WTC11 (cell line): Measurements from ENCODE around the gene MYO16. TPM values are rescaled to one million over a fixed set of nuclear protein-coding genes. Genes with fewer than 3 reads are reported as not detected.

Source experiments
- ATAC-seq: fragments of 200-7000 bp; cut with Tn5 transposase; 2 replicates; pipeline ENCODE4 v1.10.0; 2021; ENCODE audit warnings: mild to moderate bottlenecking, moderate library complexity
- CTCF ChIA-PET: fragments of 300-600 bp; sonication (Branson Sonifier 250); formaldehyde crosslinking; loops from one replicate; lab custom pipeline; 2021; ENCODE audit warnings: antibody characterized with exemption; lab: Charles Lee
- POLR2A ChIA-PET: fragments of 350-600 bp; sonication (Branson Sonifier 250); formaldehyde crosslinking; loops from one replicate; lab custom pipeline; 2021; ENCODE audit warnings: antibody characterized with exemption; lab: Charles Lee
- DNase-seq: peaks from one replicate; pipeline ENCODE4 v3.0.0; 2021; ENCODE audit warnings: low spot score
- H3K27ac Mint-ChIP-seq: 2 replicates; pipeline ENCODE4 v1.8.0; 2021; ENCODE audit warnings: mixed read lengths
- H3K27me3 Mint-ChIP-seq: 2 replicates; pipeline ENCODE4 v1.8.0; 2021; ENCODE audit warnings: low read depth, mild to moderate bottlenecking, moderate library complexity, mixed read lengths
- H3K36me3 Mint-ChIP-seq: 2 replicates; pipeline ENCODE4 v1.8.0; 2021; ENCODE audit warnings: mixed read lengths
- H3K4me1 Mint-ChIP-seq: 2 replicates; pipeline ENCODE4 v1.8.0; 2022; ENCODE audit warnings: mixed read lengths
- H3K4me3 Mint-ChIP-seq: 2 replicates; pipeline ENCODE4 v1.8.0; 2021; ENCODE audit warnings: mild to moderate bottlenecking, moderate library complexity, mixed read lengths
- H3K9me3 Mint-ChIP-seq: 2 replicates; pipeline ENCODE4 v1.8.0; 2021; ENCODE audit warnings: mixed read lengths
- AR ChIP-seq: fragments of 250-450 bp; sonication (Bioruptor Pico); IDR thresholded peaks from 2 replicates; pipeline ENCODE4 v1.9.0; 2021; ENCODE audit warnings: mild to moderate bottlenecking
- CBFB ChIP-seq: sonication (generic); formaldehyde crosslinking; IDR thresholded peaks from 2 replicates; pipeline ENCODE4 v1.8.1; 2022; ENCODE audit warnings: mild to moderate bottlenecking, low read depth, missing genetic modification reagents
- EMX1 ChIP-seq: fragments of 250-450 bp; sonication (Bioruptor Pico); IDR thresholded peaks from 2 replicates; pipeline ENCODE4 v1.8.0; 2021; ENCODE audit warnings: mild to moderate bottlenecking
- GTF2I ChIP-seq: fragments of 250-450 bp; sonication (Bioruptor Pico); conservative IDR thresholded peaks from 2 replicates; pipeline ENCODE4 v1.4.0; 2021; ENCODE audit warnings: mild to moderate bottlenecking
- KAT7 ChIP-seq: sonication (generic); formaldehyde crosslinking; IDR thresholded peaks from 2 replicates; pipeline ENCODE4 v1.8.1; 2023; ENCODE audit warnings: missing genetic modification reagents, mild to moderate bottlenecking, borderline replicate concordance
- MXD4 ChIP-seq: fragments of 250-450 bp; sonication (Bioruptor Pico); IDR thresholded peaks from 2 replicates; pipeline ENCODE4 v1.8.0; 2021; ENCODE audit warnings: mild to moderate bottlenecking, moderate library complexity, borderline replicate concordance
- NFE2L1 ChIP-seq: sonication (generic); formaldehyde crosslinking; IDR thresholded peaks from 2 replicates; pipeline ENCODE4 v1.8.1; 2023; ENCODE audit warnings: missing genetic modification reagents
- NR3C1 ChIP-seq: sonication (generic); formaldehyde crosslinking; conservative IDR thresholded peaks from 2 replicates; pipeline ENCODE4 v1.8.1; 2023; ENCODE audit warnings: low read depth, mild to moderate bottlenecking, missing genetic modification reagents
- SMAD4 ChIP-seq: sonication (generic); formaldehyde crosslinking; IDR thresholded peaks from 2 replicates; pipeline ENCODE4 v1.8.0; 2022; ENCODE audit warnings: mild to moderate bottlenecking, missing genetic modification reagents
- ZNF121 ChIP-seq: sonication (generic); formaldehyde crosslinking; IDR thresholded peaks from 2 replicates; pipeline ENCODE4 v1.8.0; 2023; ENCODE audit warnings: missing genetic modification reagents
- ZNF423 ChIP-seq: fragments of 250-450 bp; sonication (Bioruptor Pico); IDR thresholded peaks from 2 replicates; pipeline ENCODE4 v2.1.2; 2022; ENCODE audit warnings: mild to moderate bottlenecking, moderate library complexity
- total RNA-seq: library from RNA; stranded (reverse); gene quantifications from 3 replicates; pipeline ENCODE4 v1.2.3, GENCODE V29; 2021
- TF ChIP-seq, protein P1 (sequence below): sonication (generic); formaldehyde crosslinking; IDR thresholded peaks from 2 replicates; pipeline ENCODE4 v1.8.0; 2022; ENCODE audit warnings: missing genetic modification reagents
- TF ChIP-seq, protein P2 (sequence below): sonication (generic); formaldehyde crosslinking; IDR thresholded peaks from 2 replicates; pipeline ENCODE4 v1.8.0; 2023; ENCODE audit warnings: missing genetic modification reagents, mild to moderate bottlenecking, borderline replicate concordance
- TF ChIP-seq, protein P3 (sequence below): sonication (generic); formaldehyde crosslinking; IDR thresholded peaks from 2 replicates; pipeline ENCODE4 v1.8.1; 2023; ENCODE audit warnings: mild to moderate bottlenecking, missing genetic modification reagents
- TF ChIP-seq, protein P4 (sequence below): sonication (generic); formaldehyde crosslinking; IDR thresholded peaks from 2 replicates; pipeline ENCODE4 v1.8.1; 2022; ENCODE audit warnings: mild to moderate bottlenecking, missing genetic modification reagents, moderate library complexity, borderline replicate concordance
- TF ChIP-seq, protein P5 (sequence below): sonication (generic); formaldehyde crosslinking; conservative IDR thresholded peaks from 2 replicates; pipeline ENCODE4 v1.8.1; 2023; ENCODE audit warnings: mild to moderate bottlenecking, low read depth, missing genetic modification reagents, moderate library complexity
- TF ChIP-seq, protein P6 (sequence below): fragments of 250-450 bp; sonication (Bioruptor Pico); IDR thresholded peaks from 2 replicates; pipeline ENCODE4 v2.1.2; 2022; ENCODE audit warnings: mild to moderate bottlenecking, moderate library complexity

The MYO16 gene
- total RNA-seq, 1 experiment from 2014 or later = 0.09 TPM

GRCh38 chr13:108615241-108615640 is 14.2 kb upstream of the MYO16 start:
- DNase-seq (no peak), ATAC-seq (no peak)
- H3K9me3 Mint-ChIP-seq = peaks cover 13% of the 10 kb centered on the region
- no peaks in the 10 kb centered on the region for H3K27me3 Mint-ChIP-seq
- peaks cover 27% of the 10 kb centered on the region for H3K4me1 Mint-ChIP-seq
- no peak overlapping the region for H3K27ac Mint-ChIP-seq
- ChIA-PET CTCF (no interaction called here), POLR2A (no interaction called here)
- H3K4me3 Mint-ChIP-seq = no peak overlapping the region
- no peaks in the 10 kb centered on the region for H3K36me3 Mint-ChIP-seq
- TF ChIP-seq, protein P1, sequence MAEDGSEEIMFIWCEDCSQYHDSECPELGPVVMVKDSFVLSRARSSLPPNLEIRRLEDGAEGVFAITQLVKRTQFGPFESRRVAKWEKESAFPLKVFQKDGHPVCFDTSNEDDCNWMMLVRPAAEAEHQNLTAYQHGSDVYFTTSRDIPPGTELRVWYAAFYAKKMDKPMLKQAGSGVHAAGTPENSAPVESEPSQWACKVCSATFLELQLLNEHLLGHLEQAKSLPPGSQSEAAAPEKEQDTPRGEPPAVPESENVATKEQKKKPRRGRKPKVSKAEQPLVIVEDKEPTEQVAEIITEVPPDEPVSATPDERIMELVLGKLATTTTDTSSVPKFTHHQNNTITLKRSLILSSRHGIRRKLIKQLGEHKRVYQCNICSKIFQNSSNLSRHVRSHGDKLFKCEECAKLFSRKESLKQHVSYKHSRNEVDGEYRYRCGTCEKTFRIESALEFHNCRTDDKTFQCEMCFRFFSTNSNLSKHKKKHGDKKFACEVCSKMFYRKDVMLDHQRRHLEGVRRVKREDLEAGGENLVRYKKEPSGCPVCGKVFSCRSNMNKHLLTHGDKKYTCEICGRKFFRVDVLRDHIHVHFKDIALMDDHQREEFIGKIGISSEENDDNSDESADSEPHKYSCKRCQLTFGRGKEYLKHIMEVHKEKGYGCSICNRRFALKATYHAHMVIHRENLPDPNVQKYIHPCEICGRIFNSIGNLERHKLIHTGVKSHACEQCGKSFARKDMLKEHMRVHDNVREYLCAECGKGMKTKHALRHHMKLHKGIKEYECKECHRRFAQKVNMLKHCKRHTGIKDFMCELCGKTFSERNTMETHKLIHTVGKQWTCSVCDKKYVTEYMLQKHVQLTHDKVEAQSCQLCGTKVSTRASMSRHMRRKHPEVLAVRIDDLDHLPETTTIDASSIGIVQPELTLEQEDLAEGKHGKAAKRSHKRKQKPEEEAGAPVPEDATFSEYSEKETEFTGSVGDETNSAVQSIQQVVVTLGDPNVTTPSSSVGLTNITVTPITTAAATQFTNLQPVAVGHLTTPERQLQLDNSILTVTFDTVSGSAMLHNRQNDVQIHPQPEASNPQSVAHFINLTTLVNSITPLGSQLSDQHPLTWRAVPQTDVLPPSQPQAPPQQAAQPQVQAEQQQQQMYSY (CRISPR knock-in tag) = no peak

- ATAC-seq (peak; percentile 84), DNase-seq (no peak)
- no peak overlapping the region; the same call in 1 of the 2 replicates for H3K27ac Mint-ChIP-seq
- no peaks in the 10 kb centered on the region for H3K27me3 Mint-ChIP-seq
- H3K4me1 Mint-ChIP-seq = peaks cover 27% of the 10 kb centered on the region
- H3K4me3 Mint-ChIP-seq = no peak overlapping the region
- H3K36me3 Mint-ChIP-seq = no peaks in the 10 kb centered on the region
- ChIA-PET POLR2A (interaction anchor here (0.5 kb wide), 1 partner anchor 618 kb away, joined by 4 read pairs; no protein-coding TSS in a partner anchor), CTCF (interaction anchor here (0.7 kb wide), 1 partner anchor 9 kb away, joined by 3 read pairs; no protein-coding TSS in a partner anchor)
- H3K9me3 Mint-ChIP-seq = peaks cover 16% of the 10 kb centered on the region
- TF ChIP-seq, protein P2, sequence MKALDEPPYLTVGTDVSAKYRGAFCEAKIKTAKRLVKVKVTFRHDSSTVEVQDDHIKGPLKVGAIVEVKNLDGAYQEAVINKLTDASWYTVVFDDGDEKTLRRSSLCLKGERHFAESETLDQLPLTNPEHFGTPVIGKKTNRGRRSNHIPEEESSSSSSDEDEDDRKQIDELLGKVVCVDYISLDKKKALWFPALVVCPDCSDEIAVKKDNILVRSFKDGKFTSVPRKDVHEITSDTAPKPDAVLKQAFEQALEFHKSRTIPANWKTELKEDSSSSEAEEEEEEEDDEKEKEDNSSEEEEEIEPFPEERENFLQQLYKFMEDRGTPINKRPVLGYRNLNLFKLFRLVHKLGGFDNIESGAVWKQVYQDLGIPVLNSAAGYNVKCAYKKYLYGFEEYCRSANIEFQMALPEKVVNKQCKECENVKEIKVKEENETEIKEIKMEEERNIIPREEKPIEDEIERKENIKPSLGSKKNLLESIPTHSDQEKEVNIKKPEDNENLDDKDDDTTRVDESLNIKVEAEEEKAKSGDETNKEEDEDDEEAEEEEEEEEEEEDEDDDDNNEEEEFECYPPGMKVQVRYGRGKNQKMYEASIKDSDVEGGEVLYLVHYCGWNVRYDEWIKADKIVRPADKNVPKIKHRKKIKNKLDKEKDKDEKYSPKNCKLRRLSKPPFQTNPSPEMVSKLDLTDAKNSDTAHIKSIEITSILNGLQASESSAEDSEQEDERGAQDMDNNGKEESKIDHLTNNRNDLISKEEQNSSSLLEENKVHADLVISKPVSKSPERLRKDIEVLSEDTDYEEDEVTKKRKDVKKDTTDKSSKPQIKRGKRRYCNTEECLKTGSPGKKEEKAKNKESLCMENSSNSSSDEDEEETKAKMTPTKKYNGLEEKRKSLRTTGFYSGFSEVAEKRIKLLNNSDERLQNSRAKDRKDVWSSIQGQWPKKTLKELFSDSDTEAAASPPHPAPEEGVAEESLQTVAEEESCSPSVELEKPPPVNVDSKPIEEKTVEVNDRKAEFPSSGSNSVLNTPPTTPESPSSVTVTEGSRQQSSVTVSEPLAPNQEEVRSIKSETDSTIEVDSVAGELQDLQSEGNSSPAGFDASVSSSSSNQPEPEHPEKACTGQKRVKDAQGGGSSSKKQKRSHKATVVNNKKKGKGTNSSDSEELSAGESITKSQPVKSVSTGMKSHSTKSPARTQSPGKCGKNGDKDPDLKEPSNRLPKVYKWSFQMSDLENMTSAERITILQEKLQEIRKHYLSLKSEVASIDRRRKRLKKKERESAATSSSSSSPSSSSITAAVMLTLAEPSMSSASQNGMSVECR (CRISPR knock-in tag) = no peak
- no peak for TF ChIP-seq NFE2L1
- 0 out of 2 replicates have a peak, but pooled peaks have one; percentile 1 for TF ChIP-seq MXD4 (CRISPR knock-in tag)
- TF ChIP-seq KAT7 (CRISPR knock-in tag) = no peak
- TF ChIP-seq, protein P3, sequence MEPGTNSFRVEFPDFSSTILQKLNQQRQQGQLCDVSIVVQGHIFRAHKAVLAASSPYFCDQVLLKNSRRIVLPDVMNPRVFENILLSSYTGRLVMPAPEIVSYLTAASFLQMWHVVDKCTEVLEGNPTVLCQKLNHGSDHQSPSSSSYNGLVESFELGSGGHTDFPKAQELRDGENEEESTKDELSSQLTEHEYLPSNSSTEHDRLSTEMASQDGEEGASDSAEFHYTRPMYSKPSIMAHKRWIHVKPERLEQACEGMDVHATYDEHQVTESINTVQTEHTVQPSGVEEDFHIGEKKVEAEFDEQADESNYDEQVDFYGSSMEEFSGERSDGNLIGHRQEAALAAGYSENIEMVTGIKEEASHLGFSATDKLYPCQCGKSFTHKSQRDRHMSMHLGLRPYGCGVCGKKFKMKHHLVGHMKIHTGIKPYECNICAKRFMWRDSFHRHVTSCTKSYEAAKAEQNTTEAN (CRISPR knock-in tag) = no peak
- no peak for TF ChIP-seq EMX1 (CRISPR knock-in tag)
- TF ChIP-seq, protein P4, sequence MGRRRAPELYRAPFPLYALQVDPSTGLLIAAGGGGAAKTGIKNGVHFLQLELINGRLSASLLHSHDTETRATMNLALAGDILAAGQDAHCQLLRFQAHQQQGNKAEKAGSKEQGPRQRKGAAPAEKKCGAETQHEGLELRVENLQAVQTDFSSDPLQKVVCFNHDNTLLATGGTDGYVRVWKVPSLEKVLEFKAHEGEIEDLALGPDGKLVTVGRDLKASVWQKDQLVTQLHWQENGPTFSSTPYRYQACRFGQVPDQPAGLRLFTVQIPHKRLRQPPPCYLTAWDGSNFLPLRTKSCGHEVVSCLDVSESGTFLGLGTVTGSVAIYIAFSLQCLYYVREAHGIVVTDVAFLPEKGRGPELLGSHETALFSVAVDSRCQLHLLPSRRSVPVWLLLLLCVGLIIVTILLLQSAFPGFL (CRISPR knock-in tag) = no peak
- TF ChIP-seq AR = no peak
- TF ChIP-seq CBFB = no peak
- no peak for TF ChIP-seq SMAD4
- TF ChIP-seq NR3C1 = no peak
- no peak for TF ChIP-seq ZNF121 (CRISPR knock-in tag)
- TF ChIP-seq ZNF423 = peak; percentile 93
- TF ChIP-seq, protein P5, sequence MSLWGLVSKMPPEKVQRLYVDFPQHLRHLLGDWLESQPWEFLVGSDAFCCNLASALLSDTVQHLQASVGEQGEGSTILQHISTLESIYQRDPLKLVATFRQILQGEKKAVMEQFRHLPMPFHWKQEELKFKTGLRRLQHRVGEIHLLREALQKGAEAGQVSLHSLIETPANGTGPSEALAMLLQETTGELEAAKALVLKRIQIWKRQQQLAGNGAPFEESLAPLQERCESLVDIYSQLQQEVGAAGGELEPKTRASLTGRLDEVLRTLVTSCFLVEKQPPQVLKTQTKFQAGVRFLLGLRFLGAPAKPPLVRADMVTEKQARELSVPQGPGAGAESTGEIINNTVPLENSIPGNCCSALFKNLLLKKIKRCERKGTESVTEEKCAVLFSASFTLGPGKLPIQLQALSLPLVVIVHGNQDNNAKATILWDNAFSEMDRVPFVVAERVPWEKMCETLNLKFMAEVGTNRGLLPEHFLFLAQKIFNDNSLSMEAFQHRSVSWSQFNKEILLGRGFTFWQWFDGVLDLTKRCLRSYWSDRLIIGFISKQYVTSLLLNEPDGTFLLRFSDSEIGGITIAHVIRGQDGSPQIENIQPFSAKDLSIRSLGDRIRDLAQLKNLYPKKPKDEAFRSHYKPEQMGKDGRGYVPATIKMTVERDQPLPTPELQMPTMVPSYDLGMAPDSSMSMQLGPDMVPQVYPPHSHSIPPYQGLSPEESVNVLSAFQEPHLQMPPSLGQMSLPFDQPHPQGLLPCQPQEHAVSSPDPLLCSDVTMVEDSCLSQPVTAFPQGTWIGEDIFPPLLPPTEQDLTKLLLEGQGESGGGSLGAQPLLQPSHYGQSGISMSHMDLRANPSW = no peak
- TF ChIP-seq, protein P6, sequence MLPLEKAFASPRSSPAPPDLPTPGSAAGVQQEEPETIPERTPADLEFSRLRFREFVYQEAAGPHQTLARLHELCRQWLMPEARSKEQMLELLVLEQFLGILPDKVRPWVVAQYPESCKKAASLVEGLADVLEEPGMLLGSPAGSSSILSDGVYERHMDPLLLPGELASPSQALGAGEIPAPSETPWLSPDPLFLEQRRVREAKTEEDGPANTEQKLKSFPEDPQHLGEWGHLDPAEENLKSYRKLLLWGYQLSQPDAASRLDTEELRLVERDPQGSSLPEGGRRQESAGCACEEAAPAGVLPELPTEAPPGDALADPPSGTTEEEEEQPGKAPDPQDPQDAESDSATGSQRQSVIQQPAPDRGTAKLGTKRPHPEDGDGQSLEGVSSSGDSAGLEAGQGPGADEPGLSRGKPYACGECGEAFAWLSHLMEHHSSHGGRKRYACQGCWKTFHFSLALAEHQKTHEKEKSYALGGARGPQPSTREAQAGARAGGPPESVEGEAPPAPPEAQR (CRISPR knock-in tag) = 0 out of 2 replicates have a peak, but pooled peaks have one; percentile 22
- TF ChIP-seq GTF2I = no peak
Measured at GRCh38 chr13:108618233-108618632, 11.2 kb upstream of the MYO16 start.
